Lower leg skin (tissue), 3 donors: ENCODE data around the gene BLM.

ENCODE experiments used
- POLR2A ChIP-seq, 2 donors: fragments of 450-650 bp; IDR thresholded peaks; one replicate each; pipeline ENCODE4 v1.6.1; 2016 to 2017; ENCODE audit warnings: antibody characterized with exemption in 2 of 2, mild to moderate bottlenecking in 1 of 2, moderate library complexity in 1 of 2
- TF ChIP-seq, protein P1 (sequence below), 3 donors: fragments of 450-650 bp; IDR thresholded peaks; one replicate each; pipeline ENCODE4 v1.5.1; 2016; ENCODE audit warnings: antibody characterized with exemption in 3 of 3, mild to moderate bottlenecking in 3 of 3, moderate library complexity in 2 of 3

DNA sequence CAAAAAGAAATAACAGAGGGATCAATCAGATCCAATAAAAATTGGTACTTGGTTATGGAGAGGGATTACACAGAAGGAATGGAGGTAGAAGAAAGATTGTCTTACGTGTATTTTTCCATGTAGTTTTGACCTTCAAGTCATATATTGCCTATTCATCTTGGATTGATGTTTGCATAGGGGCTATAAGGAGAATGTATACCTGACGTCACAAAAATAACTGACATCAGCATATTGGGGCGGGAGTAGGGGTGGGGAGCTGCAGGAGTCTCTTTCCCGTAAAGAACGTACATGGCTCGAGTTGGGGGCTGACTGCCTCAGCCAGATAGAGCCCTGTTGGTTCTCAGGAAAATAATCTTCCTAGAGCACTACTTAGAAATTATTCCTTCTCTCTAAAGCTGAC is 145.3 kb downstream of the BLM start:
- TF ChIP-seq POLR2A (IDR thresholded peaks at IDR 0.05): no peak
- TF ChIP-seq, protein P1, sequence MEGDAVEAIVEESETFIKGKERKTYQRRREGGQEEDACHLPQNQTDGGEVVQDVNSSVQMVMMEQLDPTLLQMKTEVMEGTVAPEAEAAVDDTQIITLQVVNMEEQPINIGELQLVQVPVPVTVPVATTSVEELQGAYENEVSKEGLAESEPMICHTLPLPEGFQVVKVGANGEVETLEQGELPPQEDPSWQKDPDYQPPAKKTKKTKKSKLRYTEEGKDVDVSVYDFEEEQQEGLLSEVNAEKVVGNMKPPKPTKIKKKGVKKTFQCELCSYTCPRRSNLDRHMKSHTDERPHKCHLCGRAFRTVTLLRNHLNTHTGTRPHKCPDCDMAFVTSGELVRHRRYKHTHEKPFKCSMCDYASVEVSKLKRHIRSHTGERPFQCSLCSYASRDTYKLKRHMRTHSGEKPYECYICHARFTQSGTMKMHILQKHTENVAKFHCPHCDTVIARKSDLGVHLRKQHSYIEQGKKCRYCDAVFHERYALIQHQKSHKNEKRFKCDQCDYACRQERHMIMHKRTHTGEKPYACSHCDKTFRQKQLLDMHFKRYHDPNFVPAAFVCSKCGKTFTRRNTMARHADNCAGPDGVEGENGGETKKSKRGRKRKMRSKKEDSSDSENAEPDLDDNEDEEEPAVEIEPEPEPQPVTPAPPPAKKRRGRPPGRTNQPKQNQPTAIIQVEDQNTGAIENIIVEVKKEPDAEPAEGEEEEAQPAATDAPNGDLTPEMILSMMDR (IDR thresholded peaks at IDR 0.05): no peak
